HG03159 (cell line): ENCODE measurements around the gene TMEM163.
"Not testable (repeated sequence)": the region's sequence is repeated elsewhere in the genome, so short reads cannot be mapped to it uniquely, and the experiment has no call there.

ENCODE experiments used
- ATAC-seq: cut with Tn5 transposase; IDR thresholded peaks from one replicate; pipeline ENCODE4 v1.9.1; 2021; ENCODE audit warnings: mild to moderate bottlenecking, moderate library complexity; ENCODE audit not compliant: unreplicated experiment

TMEM163 gene

GRCh38 chr2:134724341-134724740 lies 5.5 kb upstream of the TMEM163 start:
- ATAC-seq = no peak

- ATAC-seq = not testable (repeated sequence)
Measured at GRCh38 chr2:134723742-134724141, 4.9 kb upstream of the TMEM163 start.

DNA sequence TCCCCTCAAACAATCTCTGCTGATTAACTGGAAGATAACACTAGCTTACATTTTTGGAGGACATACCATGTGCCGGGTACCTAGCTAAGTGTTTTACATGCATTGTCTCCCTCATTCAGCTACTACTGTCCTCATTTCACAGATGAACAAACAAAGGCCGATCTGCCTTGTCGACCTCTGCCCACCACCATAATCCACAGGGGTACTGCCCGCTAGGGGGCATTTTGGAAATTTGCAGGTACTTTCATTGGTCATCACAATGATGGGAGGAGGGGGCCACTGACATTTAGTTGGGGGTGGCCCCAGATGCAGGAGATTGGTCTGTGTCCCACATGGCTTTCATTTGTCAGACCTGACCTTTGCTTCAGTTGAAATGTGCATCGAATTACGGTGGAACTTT lies 3.9 kb upstream of the TMEM163 start:
- no peak for ATAC-seq

DNA sequence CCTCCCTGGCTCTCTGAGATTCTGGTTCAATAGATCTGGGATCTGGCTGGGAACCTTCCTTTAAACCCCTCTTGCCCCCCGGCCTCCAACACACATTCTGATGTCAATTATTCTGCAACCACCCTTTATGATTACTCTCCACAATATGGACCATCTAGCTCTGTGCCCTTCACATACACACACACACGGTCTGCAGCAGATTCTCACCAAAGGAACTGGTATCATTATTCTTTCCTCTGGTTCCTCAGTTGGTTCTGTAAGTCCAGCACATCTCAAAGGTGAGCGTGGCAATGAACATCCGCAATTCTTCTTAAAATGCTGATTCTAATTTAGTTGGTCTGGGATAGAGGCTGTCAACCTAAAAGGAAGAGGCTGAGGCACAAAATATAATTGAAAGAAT lies 2.8 kb upstream of the TMEM163 start:
- ATAC-seq = no peak

GRCh38 chr2:134718023-134718816 lies 580 bp downstream of the TMEM163 start:
- no peak for ATAC-seq

DNA sequence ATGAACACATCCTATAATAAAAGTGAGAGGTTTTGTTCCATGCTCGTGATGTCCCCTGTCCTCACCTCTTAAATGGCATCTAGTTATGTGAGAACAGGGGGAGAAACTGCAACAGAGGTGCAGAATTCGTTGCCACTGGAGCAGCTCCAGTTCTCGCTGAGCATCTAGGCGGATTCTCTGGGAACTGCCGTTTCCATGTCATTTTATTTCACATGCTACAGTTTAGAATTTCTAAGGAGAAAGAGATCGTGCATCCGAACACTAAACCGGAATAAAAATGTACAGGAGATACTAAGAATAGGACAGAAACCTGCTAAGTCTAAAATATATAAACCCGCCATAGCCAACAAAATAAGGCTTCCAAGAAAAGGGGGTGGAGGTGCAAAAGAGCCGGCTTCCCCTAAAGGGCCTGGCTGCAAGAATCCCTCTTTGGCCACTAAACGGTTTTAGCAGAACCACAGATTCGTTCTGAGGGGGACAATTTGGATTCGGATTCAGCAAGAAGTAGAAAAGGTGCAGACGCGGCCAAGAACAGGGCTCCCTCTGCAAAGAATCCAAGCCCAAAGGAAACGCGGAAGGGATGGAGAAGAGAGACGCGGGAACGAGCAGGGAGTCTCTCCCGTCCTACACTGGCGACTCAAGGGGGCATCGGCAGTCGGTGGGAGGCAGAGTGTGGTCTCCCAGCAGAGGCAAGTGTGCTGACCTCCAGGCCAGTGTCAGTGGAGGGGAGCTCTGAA lies 1.3 kb downstream of the TMEM163 start:
- no peak for ATAC-seq

GRCh38 chr2:134716721-134717243 lies 2.0 kb downstream of the TMEM163 start:
- ATAC-seq = no peak

DNA sequence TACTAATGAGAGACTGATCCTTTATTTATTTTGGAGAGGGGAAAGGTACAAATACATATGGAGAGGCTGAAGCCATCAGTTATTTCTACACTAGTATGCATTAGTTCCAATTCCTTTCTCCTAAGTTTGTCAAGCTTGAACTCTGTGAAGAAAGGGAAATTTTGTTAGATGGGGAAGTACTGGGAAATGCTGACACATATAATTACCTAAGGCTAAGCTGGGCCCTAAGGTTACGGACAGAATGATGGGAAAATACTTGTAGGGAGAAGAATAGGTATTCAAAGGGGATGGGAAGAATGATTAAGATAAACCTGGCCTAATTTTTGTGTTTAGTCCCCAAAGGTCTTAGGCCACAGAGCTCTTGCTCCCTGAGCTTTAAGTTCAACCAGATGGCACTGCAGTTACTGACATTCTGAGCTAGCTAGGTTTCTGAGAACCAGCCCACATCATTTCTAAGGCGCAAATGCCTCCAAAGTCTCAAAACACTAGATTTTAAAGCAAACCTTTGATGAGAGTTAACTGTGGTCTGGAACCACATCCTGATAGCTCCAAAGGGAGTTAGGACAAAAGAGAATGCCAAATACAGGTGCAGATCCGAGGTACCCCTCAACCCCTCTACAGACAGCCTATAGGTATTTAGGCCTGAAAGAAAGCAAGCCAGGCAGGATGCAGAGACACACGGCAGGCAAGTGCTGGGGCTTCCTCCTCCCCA lies 2.7 kb downstream of the TMEM163 start:
- no peak for ATAC-seq

- ATAC-seq = no peak
Measured at GRCh38 chr2:134714228-134714627, 4.6 kb downstream of the TMEM163 start.

- ATAC-seq = no peak
Measured at GRCh38 chr2:134713606-134714005, 5.2 kb downstream of the TMEM163 start.

DNA sequence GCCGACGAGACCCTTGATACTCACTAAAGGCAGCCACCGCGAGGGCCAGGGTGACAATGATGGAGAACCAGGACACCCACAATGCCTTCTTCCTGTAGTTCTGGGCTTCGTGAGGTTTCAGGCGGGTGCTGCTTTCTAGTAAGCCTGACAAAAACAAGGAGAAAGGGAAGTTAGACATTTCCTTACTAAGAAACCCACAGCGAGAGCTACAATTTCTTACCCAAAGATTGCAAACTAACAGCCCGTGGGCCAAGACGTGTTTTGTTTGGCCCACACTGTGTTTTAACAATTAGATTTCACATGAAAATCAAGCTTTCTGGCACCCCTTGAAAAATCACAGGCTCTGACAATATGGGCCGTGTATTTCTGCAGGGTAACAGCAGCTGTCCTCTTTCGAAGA lies 5.6 kb downstream of the TMEM163 start:
- no peak for ATAC-seq

- ATAC-seq = no peak
Measured at GRCh38 chr2:134712736-134713135, 6.1 kb downstream of the TMEM163 start.

GRCh38 chr2:134712299-134712698 lies 6.5 kb downstream of the TMEM163 start:
- ATAC-seq = no peak

DNA sequence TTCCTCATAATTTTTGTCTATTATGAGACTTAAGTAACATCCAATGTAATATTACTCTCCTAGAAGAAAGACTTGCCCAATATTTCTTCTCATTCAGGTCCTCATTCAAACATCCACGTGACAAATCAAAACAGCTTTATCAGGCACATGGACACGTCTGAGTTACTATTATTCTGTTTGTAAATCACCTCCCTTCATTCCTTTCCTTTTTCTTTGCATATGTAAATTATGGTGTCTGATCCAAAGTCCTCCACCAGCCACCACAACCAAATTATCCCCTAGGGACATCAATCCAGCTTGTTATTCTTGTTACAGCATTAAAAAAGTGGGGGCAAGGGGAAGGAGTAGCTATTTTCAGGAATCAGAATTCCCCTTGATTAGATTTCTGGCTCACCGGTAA lies 7.1 kb downstream of the TMEM163 start:
- ATAC-seq = no peak

- ATAC-seq = no peak
Measured at GRCh38 chr2:134707330-134707676, 11.5 kb downstream of the TMEM163 start.

GRCh38 chr2:134706587-134707329 lies 12.0 kb downstream of the TMEM163 start:
- ATAC-seq = no peak

DNA sequence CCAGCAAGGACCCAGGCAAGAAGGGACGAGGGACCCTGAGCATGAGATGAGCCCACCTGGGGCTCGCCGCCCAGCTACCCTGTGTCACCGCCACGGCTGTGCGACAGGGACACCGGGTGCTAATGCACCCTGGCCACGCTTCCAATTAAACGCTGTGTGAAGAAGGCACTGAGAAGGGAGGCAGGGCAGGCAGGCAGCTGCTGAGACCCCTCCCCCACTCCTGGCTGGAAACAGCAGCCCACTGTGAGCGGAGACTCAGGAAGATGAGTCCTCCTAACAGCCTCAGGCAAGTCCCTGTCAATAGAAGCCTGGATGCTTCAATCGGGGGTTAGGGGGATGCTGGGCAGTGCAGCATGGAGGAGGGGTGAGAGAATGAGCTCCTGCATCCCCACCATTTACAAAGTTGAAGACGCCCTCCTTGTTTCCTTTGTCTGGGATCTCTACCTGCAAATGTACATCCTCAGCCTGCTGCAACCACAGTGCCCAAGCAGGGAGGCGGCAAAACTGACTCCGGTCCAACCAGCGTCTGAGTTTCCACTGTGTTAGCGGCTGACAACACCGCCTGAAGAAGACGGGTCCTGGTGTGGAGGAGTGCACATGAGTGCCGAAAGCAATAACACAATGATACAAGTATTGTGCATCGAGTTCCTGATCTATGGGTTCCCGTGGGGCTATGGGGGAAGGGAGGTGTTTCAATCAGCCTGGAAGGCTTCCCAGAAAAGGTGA lies 12.8 kb downstream of the TMEM163 start:
- no peak for ATAC-seq

- ATAC-seq = no peak
Measured at GRCh38 chr2:134704173-134704572, 14.6 kb downstream of the TMEM163 start.

DNA sequence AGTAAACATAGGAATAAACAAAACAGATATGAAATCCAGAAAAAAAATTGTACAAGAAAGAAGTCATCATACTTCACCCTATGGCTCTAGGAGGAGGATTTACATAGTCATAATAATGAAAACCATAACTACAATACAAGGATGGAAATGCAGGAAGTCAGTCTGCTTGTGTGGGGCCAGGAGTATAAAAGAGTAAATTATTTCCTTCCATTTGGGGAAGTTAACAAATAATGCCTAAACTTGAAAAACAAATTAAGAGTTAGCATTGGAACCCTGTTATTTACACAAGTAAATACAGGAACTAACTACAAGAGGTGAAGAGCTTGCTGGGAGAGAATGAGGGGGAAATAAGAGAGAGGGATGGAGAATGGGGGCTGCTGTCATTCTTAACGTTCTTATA lies 15.4 kb downstream of the TMEM163 start:
- no peak for ATAC-seq

- ATAC-seq = no peak
Measured at GRCh38 chr2:134700730-134701129, 18.1 kb downstream of the TMEM163 start.
